ENCODE results near the gene R3HDM2. TPM values are rescaled to one million over a fixed set of nuclear protein-coding genes. Genes with fewer than 3 reads are reported as not detected.

The R3HDM2 gene
- total RNA-seq, 2 experiments from 2014 or later = 25.8 to 47.2 TPM

GRCh38 chr12:57454213-57454565 is 23.3 kb upstream of the R3HDM2 start:
- peaks cover 41% of the 10 kb centered on the region for H3K4me1 ChIP-seq (ENCODE audit: insufficient read depth, low read length, poor library complexity, severe bottlenecking)
- ChIA-PET POLR2A (interaction anchor here (0.6 to 2.1 kb wide), 4 partner anchors 9 to 225 kb away, joined by 3 to 7 read pairs (median 4); partner anchors contain the start of gene SHMT2), CTCF (ENCODE audit: unreplicated experiment) (interaction anchor here (1.2 to 2.2 kb wide), 2 partner anchors 24 to 147 kb away, joined by 3 to 12 read pairs; no protein-coding TSS in a partner anchor)
- BruUV-seq (replicated peaks) = no TSS peak
- no peak overlapping the region for H3K4me3 ChIP-seq (ENCODE audit: low read depth, low read length, poor library complexity, severe bottlenecking)
- no peaks in the 10 kb centered on the region for H3K9me2 ChIP-seq (ENCODE audit: insufficient read depth, low read length)
- no peak for DNase-seq (ENCODE audit: low spot score)
- no peaks in the 10 kb centered on the region for H4K20me1 ChIP-seq (ENCODE audit: insufficient read depth, low read length)
- no peaks in the 10 kb centered on the region for H3K9me3 ChIP-seq (ENCODE audit: low read length)
- no peak for TF ChIP-seq CTCF (conservative IDR thresholded peaks at IDR 0.05; ENCODE audit: low read length)
- TF ChIP-seq EZH2phosphoT487 (IDR thresholded peaks at IDR 0.05; ENCODE audit: borderline replicate concordance, low read depth, low read length) = no peak
- no peaks in the 10 kb centered on the region for H3K36me3 ChIP-seq (ENCODE audit: insufficient read depth, low read length)
- no peak overlapping the region for H2AFZ ChIP-seq (ENCODE audit: low read length)
- H3K79me2 ChIP-seq (ENCODE audit: insufficient read depth, low read depth, low read length) = no peaks in the 10 kb centered on the region
- H3K4me2 ChIP-seq (ENCODE audit: low read length) = 0 out of 2 replicates have a peak overlapping the region, but pooled peaks have one; percentile 7
- H3K27ac ChIP-seq (ENCODE audit: low read depth, low read length, poor library complexity, severe bottlenecking) = no peak overlapping the region
- intact Hi-C loops (cut with micrococcal nuclease; ENCODE audit: unreplicated experiment) = no loop called here

GRCh38 chr12:57452937-57453509 is 22.2 kb upstream of the R3HDM2 start:
- POLR2A ChIA-PET = interaction anchor here (0.6 to 1.9 kb wide), 6 partner anchors 8 to 202 kb away, joined by 3 to 8 read pairs (median 4); partner anchors contain the start of gene STAC3
- no peak overlapping the region for H3K4me2 ChIP-seq (ENCODE audit: low read length)

More at GRCh38 chr12:57452937-57453509, 22.2 kb upstream of the R3HDM2 start:
- TF ChIP-seq EZH2phosphoT487 (IDR thresholded peaks at IDR 0.05; ENCODE audit: borderline replicate concordance, low read depth, low read length) (no peak), CTCF (conservative IDR thresholded peaks at IDR 0.05; ENCODE audit: low read length) (peak; percentile 88)
- CTCF ChIA-PET (ENCODE audit: unreplicated experiment) = interaction anchor here (0.6 to 1.3 kb wide), 6 partner anchors 111 to 393 kb away, joined by 3 to 7 read pairs (median 6); no protein-coding TSS in a partner anchor
- no peaks in the 10 kb centered on the region for H3K79me2 ChIP-seq (ENCODE audit: insufficient read depth, low read depth, low read length)
- peak overlapping the region; percentile 21; the same call in 1 of the 2 replicates for H2AFZ ChIP-seq (ENCODE audit: low read length)
- H3K4me1 ChIP-seq (ENCODE audit: insufficient read depth, low read length, poor library complexity, severe bottlenecking) = peaks cover 32% of the 10 kb centered on the region
- H3K4me3 ChIP-seq (ENCODE audit: low read depth, low read length, poor library complexity, severe bottlenecking) = no peak overlapping the region
- no peaks in the 10 kb centered on the region for H3K9me2 ChIP-seq (ENCODE audit: insufficient read depth, low read length)
- H3K9me3 ChIP-seq (ENCODE audit: low read length) = no peaks in the 10 kb centered on the region
- no peaks in the 10 kb centered on the region for H4K20me1 ChIP-seq (ENCODE audit: insufficient read depth, low read length)
- DNase-seq (ENCODE audit: low spot score) = peak; percentile 71
- H3K36me3 ChIP-seq (ENCODE audit: insufficient read depth, low read length) = no peaks in the 10 kb centered on the region
- intact Hi-C loops (cut with micrococcal nuclease; ENCODE audit: unreplicated experiment) = loop anchor here (1.0 to 2.0 kb wide), 3 partner anchors 146 to 240 kb away; no protein-coding TSS in a partner anchor
- no TSS peak for BruUV-seq (replicated peaks)
- H3K27ac ChIP-seq (ENCODE audit: low read depth, low read length, poor library complexity, severe bottlenecking) = no peak overlapping the region
